Measurements from ENCODE around the gene BPGM.

BPGM gene

GRCh38 chr7:134723892-134724291, 77.2 kb downstream of the BPGM start:
- DNase-seq = no peak

GRCh38 chr7:134724606-134725005, 78.0 kb downstream of the BPGM start:
- peak; percentile 4 to 9 for DNase-seq

- DNase-seq = no peak
Measured at GRCh38 chr7:134726581-134726980, 79.9 kb downstream of the BPGM start.

- DNase-seq = no peak
Measured at GRCh38 chr7:134727711-134728110, 81.1 kb downstream of the BPGM start.
